ENCODE measurements around the gene SMPDL3B.
"Not testable (repeated sequence)": the region's sequence is repeated elsewhere in the genome, so short reads cannot be mapped to it uniquely, and the experiment has no call there.

The SMPDL3B gene

GRCh38 chr1:27999055-27999454 is 64.3 kb downstream of the SMPDL3B start:
- H3K4me1 ChIP-seq (ENCODE audit: control insufficient read depth, insufficient read depth, low read length), result no peaks in the 10 kb centered on the region
- no peak overlapping the region for H3K4me2 ChIP-seq (ENCODE audit: low read length)
- H3K36me3 ChIP-seq (ENCODE audit: insufficient read depth, low read length), result peaks cover 40% of the 10 kb centered on the region
- H3K9ac ChIP-seq (ENCODE audit: low read depth, low read length), result no peak overlapping the region
- no peaks in the 10 kb centered on the region for H3K9me3 ChIP-seq (replicated peaks; ENCODE audit: low read length)
- no peak overlapping the region for H3K4me3 ChIP-seq (ENCODE audit: low read length)
- no peaks in the 10 kb centered on the region for H3K27me3 ChIP-seq (ENCODE audit: control insufficient read depth, insufficient read depth, low read length)

DNA sequence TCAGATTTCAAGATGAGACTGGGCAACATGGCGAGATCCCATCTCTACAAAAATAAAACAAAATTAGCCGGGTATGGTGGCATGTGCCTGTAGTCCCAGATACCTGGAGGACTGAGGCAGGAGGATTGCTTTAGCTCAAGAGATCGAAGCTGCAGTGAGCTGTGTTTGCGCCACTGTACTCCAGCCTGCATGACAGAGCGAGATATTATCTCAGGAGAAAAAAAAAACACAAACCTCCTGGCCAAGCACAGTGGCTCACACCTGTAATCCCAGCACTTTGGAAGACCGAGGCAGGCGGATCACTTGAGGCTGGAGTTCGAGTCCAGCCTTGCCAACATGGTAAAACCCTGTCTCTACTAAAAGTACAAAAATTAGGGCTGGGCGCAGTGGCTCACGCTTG is 67.8 kb downstream of the SMPDL3B start:
- Histone ChIP-seq H3K4me3 (ENCODE audit: low read length) (no peak overlapping the region), H3K9ac (ENCODE audit: low read depth, low read length) (no peak overlapping the region), H3K36me3 (ENCODE audit: insufficient read depth, low read length) (peaks cover 29% of the 10 kb centered on the region), H3K9me3 (replicated peaks; ENCODE audit: low read length) (no peaks in the 10 kb centered on the region), H3K27me3 (ENCODE audit: control insufficient read depth, insufficient read depth, low read length) (no peaks in the 10 kb centered on the region), H3K4me2 (ENCODE audit: low read length) (no peak overlapping the region), H3K4me1 (ENCODE audit: control insufficient read depth, insufficient read depth, low read length) (no peaks in the 10 kb centered on the region)

DNA sequence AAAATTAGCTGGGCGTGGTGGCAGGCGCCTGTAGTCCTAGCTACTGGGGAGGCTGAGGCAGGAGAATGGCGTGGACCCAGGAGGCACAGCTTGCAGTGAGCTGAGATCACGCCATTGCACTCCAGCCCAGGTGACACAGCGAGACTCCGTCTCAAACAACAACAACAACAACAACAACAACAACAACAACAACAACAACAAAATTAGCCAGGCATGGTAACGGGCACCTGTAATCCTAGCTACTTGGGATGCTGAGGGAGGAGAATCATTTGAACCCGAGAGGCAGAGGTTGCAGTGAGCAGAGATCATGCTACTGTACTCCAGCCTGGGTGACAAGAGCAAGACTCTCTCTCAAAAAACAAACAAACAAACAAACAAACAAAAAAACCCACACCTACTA is 68.3 kb downstream of the SMPDL3B start:
- not testable (repeated sequence) for H3K4me3 ChIP-seq (ENCODE audit: low read length); H3K4me1 ChIP-seq (ENCODE audit: control insufficient read depth, insufficient read depth, low read length); H3K9me3 ChIP-seq (replicated peaks; ENCODE audit: low read length); H3K27me3 ChIP-seq (ENCODE audit: control insufficient read depth, insufficient read depth, low read length); H3K4me2 ChIP-seq (ENCODE audit: low read length); H3K9ac ChIP-seq (ENCODE audit: low read depth, low read length)
- H3K36me3 ChIP-seq (ENCODE audit: insufficient read depth, low read length), result peaks cover 26% of the 10 kb centered on the region

Data from skeletal muscle satellite cell (primary cell).